ENCODE results near the gene HRAS.

DNA sequence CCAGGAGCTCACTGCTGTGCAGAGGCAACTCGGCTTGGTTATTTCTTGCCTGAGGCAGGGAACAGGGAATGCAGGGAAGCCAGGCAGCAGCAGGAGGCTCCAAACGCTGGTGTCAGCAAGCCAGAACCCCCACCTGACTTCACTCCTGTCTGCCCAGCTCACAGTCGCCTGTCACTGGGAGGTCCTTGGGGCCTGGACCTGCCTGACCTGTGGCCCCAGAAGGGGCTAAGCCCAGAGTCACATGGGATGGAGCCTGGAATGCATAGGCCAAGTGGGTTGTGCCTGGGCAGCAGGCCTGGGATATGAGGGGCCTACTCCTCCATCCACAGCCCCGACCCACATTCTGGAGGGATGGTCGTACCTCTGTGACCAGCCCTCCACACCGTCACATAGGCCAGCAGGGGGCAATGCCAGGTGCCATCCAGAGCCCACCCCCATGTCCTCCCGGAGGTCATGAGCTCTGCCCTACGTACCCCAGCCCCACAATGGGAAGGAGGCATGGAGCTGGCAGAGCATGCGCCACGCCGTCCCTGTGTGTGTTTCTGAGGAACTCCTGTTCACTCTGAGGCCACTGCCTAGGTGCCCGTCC is 30.6 kb upstream of the HRAS start:
- TF ChIP-seq, protein P1, sequence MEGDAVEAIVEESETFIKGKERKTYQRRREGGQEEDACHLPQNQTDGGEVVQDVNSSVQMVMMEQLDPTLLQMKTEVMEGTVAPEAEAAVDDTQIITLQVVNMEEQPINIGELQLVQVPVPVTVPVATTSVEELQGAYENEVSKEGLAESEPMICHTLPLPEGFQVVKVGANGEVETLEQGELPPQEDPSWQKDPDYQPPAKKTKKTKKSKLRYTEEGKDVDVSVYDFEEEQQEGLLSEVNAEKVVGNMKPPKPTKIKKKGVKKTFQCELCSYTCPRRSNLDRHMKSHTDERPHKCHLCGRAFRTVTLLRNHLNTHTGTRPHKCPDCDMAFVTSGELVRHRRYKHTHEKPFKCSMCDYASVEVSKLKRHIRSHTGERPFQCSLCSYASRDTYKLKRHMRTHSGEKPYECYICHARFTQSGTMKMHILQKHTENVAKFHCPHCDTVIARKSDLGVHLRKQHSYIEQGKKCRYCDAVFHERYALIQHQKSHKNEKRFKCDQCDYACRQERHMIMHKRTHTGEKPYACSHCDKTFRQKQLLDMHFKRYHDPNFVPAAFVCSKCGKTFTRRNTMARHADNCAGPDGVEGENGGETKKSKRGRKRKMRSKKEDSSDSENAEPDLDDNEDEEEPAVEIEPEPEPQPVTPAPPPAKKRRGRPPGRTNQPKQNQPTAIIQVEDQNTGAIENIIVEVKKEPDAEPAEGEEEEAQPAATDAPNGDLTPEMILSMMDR (IDR thresholded peaks at IDR 0.05), result no peak
- no peak for TF ChIP-seq EZH2 (IDR thresholded peaks at IDR 0.05)
- TF ChIP-seq EZH2phosphoT487 (IDR thresholded peaks at IDR 0.05), result no peak

All from neural progenitor cell (in vitro differentiated cells).